Measurements from ENCODE around the gene THSD7A. TPM values are rescaled to one million over a fixed set of nuclear protein-coding genes. Genes with fewer than 3 reads are reported as not detected.

Gene THSD7A
- 0.29 TPM in 1 of 2 replicates, not detected in the other for total RNA-seq (2014; rRNA removed; shearing (Covaris generic); ENCODE audit: low replicate concordance)

GRCh38 chr7:11831736-11832495, at the start of gene THSD7A:
THSD7A (minus strand) TSS chr7:11832198; CDS start chr7:11831946, 252 bp downstream.
- H2AFZ ChIP-seq (ENCODE audit: low read length) = no peak within 1 kb of the TSS
- H3K27me3 ChIP-seq (ENCODE audit: low read length) = no peaks in the 10 kb centered on the region
- H3K9ac ChIP-seq (ENCODE audit: low read length) = no peak within 1 kb of the TSS
- no peak within 1 kb of the TSS for H3K27ac ChIP-seq (ENCODE audit: low read length)
- H3K36me3 ChIP-seq (ENCODE audit: insufficient read depth, low read length) = no peaks in the 10 kb centered on the region
- no peaks in the 10 kb centered on the region for H3K9me3 ChIP-seq (ENCODE audit: low read length)
- H3K79me2 ChIP-seq (ENCODE audit: low read length) = no peaks in the 10 kb centered on the region
- no peak within 1 kb of the TSS for H3K4me3 ChIP-seq (ENCODE audit: low read length)
- no peaks in the 10 kb centered on the region for H3K9me2 ChIP-seq (replicated peaks; ENCODE audit: insufficient read depth, low read length)
- no peak within 1 kb of the TSS for H3K4me2 ChIP-seq (ENCODE audit: low read depth, low read length, poor library complexity, severe bottlenecking)
- H3K4me1 ChIP-seq (ENCODE audit: low read length) = peaks cover 14% of the 10 kb centered on the region
- no peaks in the 10 kb centered on the region for H4K20me1 ChIP-seq (ENCODE audit: insufficient read depth, low read depth, low read length)
- no peak for DNase-seq

- Histone ChIP-seq H3K79me2 (ENCODE audit: low read length) (no peaks in the 10 kb centered on the region), H3K4me1 (ENCODE audit: low read length) (no peaks in the 10 kb centered on the region), H3K27ac (ENCODE audit: low read length) (no peak overlapping the region), H2AFZ (ENCODE audit: low read length) (no peak overlapping the region), H3K9me2 (replicated peaks; ENCODE audit: insufficient read depth, low read length) (no peaks in the 10 kb centered on the region), H3K9me3 (ENCODE audit: low read length) (no peaks in the 10 kb centered on the region), H3K4me2 (ENCODE audit: low read depth, low read length, poor library complexity, severe bottlenecking) (no peak overlapping the region), H3K36me3 (ENCODE audit: insufficient read depth, low read length) (no peaks in the 10 kb centered on the region), H3K27me3 (ENCODE audit: low read length) (no peaks in the 10 kb centered on the region), H3K4me3 (ENCODE audit: low read length) (no peak overlapping the region), H3K9ac (ENCODE audit: low read length) (no peak overlapping the region), H4K20me1 (ENCODE audit: insufficient read depth, low read depth, low read length) (no peaks in the 10 kb centered on the region)
- DNase-seq = no peak
These were observed 49.7 kb upstream of the THSD7A start for GRCh38 chr7:11881680-11882079.

- Histone ChIP-seq H3K4me1 (ENCODE audit: low read length) (no peaks in the 10 kb centered on the region), H3K9me2 (replicated peaks; ENCODE audit: insufficient read depth, low read length) (no peaks in the 10 kb centered on the region), H3K27me3 (ENCODE audit: low read length) (no peaks in the 10 kb centered on the region), H3K9me3 (ENCODE audit: low read length) (no peaks in the 10 kb centered on the region), H3K79me2 (ENCODE audit: low read length) (no peaks in the 10 kb centered on the region), H3K4me3 (ENCODE audit: low read length) (no peak overlapping the region), H2AFZ (ENCODE audit: low read length) (no peak overlapping the region), H3K4me2 (ENCODE audit: low read depth, low read length, poor library complexity, severe bottlenecking) (no peak overlapping the region), H3K9ac (ENCODE audit: low read length) (no peak overlapping the region), H3K27ac (ENCODE audit: low read length) (no peak overlapping the region), H4K20me1 (ENCODE audit: insufficient read depth, low read depth, low read length) (no peaks in the 10 kb centered on the region), H3K36me3 (ENCODE audit: insufficient read depth, low read length) (no peaks in the 10 kb centered on the region)
- DNase-seq = no peak
These were observed 43.6 kb upstream of the THSD7A start for GRCh38 chr7:11875635-11876034.

- Histone ChIP-seq H4K20me1 (ENCODE audit: insufficient read depth, low read depth, low read length) (no peaks in the 10 kb centered on the region), H3K4me3 (ENCODE audit: low read length) (no peak overlapping the region), H3K9me3 (ENCODE audit: low read length) (no peaks in the 10 kb centered on the region), H3K27me3 (ENCODE audit: low read length) (no peaks in the 10 kb centered on the region), H3K27ac (ENCODE audit: low read length) (no peak overlapping the region), H3K9ac (ENCODE audit: low read length) (no peak overlapping the region), H3K9me2 (replicated peaks; ENCODE audit: insufficient read depth, low read length) (no peaks in the 10 kb centered on the region), H3K79me2 (ENCODE audit: low read length) (no peaks in the 10 kb centered on the region), H3K36me3 (ENCODE audit: insufficient read depth, low read length) (no peaks in the 10 kb centered on the region), H2AFZ (ENCODE audit: low read length) (no peak overlapping the region), H3K4me2 (ENCODE audit: low read depth, low read length, poor library complexity, severe bottlenecking) (no peak overlapping the region), H3K4me1 (ENCODE audit: low read length) (no peaks in the 10 kb centered on the region)
- DNase-seq = no peak
These were observed 33.7 kb upstream of the THSD7A start for GRCh38 chr7:11865671-11866070.

- no peaks in the 10 kb centered on the region for H3K27me3 ChIP-seq (ENCODE audit: low read length)
- no peak overlapping the region for H3K27ac ChIP-seq (ENCODE audit: low read length)
- no peak overlapping the region for H3K4me3 ChIP-seq (ENCODE audit: low read length)
- no peaks in the 10 kb centered on the region for H3K9me2 ChIP-seq (replicated peaks; ENCODE audit: insufficient read depth, low read length)
- H3K9me3 ChIP-seq (ENCODE audit: low read length) = no peaks in the 10 kb centered on the region
- no peaks in the 10 kb centered on the region for H3K4me1 ChIP-seq (ENCODE audit: low read length)
- DNase-seq = no peak
- no peaks in the 10 kb centered on the region for H3K36me3 ChIP-seq (ENCODE audit: insufficient read depth, low read length)
- no peaks in the 10 kb centered on the region for H3K79me2 ChIP-seq (ENCODE audit: low read length)
- no peaks in the 10 kb centered on the region for H4K20me1 ChIP-seq (ENCODE audit: insufficient read depth, low read depth, low read length)
- no peak overlapping the region for H2AFZ ChIP-seq (ENCODE audit: low read length)
- H3K4me2 ChIP-seq (ENCODE audit: low read depth, low read length, poor library complexity, severe bottlenecking) = no peak overlapping the region
- no peak overlapping the region for H3K9ac ChIP-seq (ENCODE audit: low read length)
These were observed 26.8 kb upstream of the THSD7A start for GRCh38 chr7:11858622-11859302.

- Histone ChIP-seq H4K20me1 (ENCODE audit: insufficient read depth, low read depth, low read length) (no peaks in the 10 kb centered on the region), H2AFZ (ENCODE audit: low read length) (no peak overlapping the region), H3K9ac (ENCODE audit: low read length) (no peak overlapping the region), H3K27ac (ENCODE audit: low read length) (no peak overlapping the region), H3K27me3 (ENCODE audit: low read length) (no peaks in the 10 kb centered on the region), H3K9me3 (ENCODE audit: low read length) (no peaks in the 10 kb centered on the region), H3K79me2 (ENCODE audit: low read length) (no peaks in the 10 kb centered on the region), H3K4me3 (ENCODE audit: low read length) (no peak overlapping the region), H3K4me2 (ENCODE audit: low read depth, low read length, poor library complexity, severe bottlenecking) (no peak overlapping the region), H3K36me3 (ENCODE audit: insufficient read depth, low read length) (no peaks in the 10 kb centered on the region), H3K4me1 (ENCODE audit: low read length) (no peaks in the 10 kb centered on the region), H3K9me2 (replicated peaks; ENCODE audit: insufficient read depth, low read length) (no peaks in the 10 kb centered on the region)
- DNase-seq = no peak
These were observed 26.0 kb upstream of the THSD7A start for GRCh38 chr7:11858026-11858425.

GRCh38 chr7:11848251-11848650, 16.3 kb upstream of the THSD7A start:
- Histone ChIP-seq H3K9ac (ENCODE audit: low read length) (no peak overlapping the region), H2AFZ (ENCODE audit: low read length) (no peak overlapping the region), H3K9me2 (replicated peaks; ENCODE audit: insufficient read depth, low read length) (no peaks in the 10 kb centered on the region), H3K4me2 (ENCODE audit: low read depth, low read length, poor library complexity, severe bottlenecking) (no peak overlapping the region), H3K27me3 (ENCODE audit: low read length) (no peaks in the 10 kb centered on the region), H3K4me1 (ENCODE audit: low read length) (peaks cover 4% of the 10 kb centered on the region), H3K27ac (ENCODE audit: low read length) (no peak overlapping the region), H4K20me1 (ENCODE audit: insufficient read depth, low read depth, low read length) (no peaks in the 10 kb centered on the region), H3K9me3 (ENCODE audit: low read length) (no peaks in the 10 kb centered on the region), H3K36me3 (ENCODE audit: insufficient read depth, low read length) (no peaks in the 10 kb centered on the region), H3K4me3 (ENCODE audit: low read length) (no peak overlapping the region), H3K79me2 (ENCODE audit: low read length) (no peaks in the 10 kb centered on the region)
- DNase-seq = no peak

GRCh38 chr7:11847336-11847735, 15.3 kb upstream of the THSD7A start:
- no peaks in the 10 kb centered on the region for H3K79me2 ChIP-seq (ENCODE audit: low read length)
- H3K9ac ChIP-seq (ENCODE audit: low read length) = no peak overlapping the region
- H3K4me1 ChIP-seq (ENCODE audit: low read length) = peaks cover 5% of the 10 kb centered on the region
- H3K36me3 ChIP-seq (ENCODE audit: insufficient read depth, low read length) = no peaks in the 10 kb centered on the region
- no peaks in the 10 kb centered on the region for H3K9me2 ChIP-seq (replicated peaks; ENCODE audit: insufficient read depth, low read length)
- H3K27ac ChIP-seq (ENCODE audit: low read length) = no peak overlapping the region
- no peak for DNase-seq
- H3K4me2 ChIP-seq (ENCODE audit: low read depth, low read length, poor library complexity, severe bottlenecking) = no peak overlapping the region
- H3K27me3 ChIP-seq (ENCODE audit: low read length) = no peaks in the 10 kb centered on the region
- H2AFZ ChIP-seq (ENCODE audit: low read length) = no peak overlapping the region
- H4K20me1 ChIP-seq (ENCODE audit: insufficient read depth, low read depth, low read length) = no peaks in the 10 kb centered on the region
- no peaks in the 10 kb centered on the region for H3K9me3 ChIP-seq (ENCODE audit: low read length)
- no peak overlapping the region for H3K4me3 ChIP-seq (ENCODE audit: low read length)
